ENCODE results near the gene AS3MT. TPM values are rescaled to one million over a fixed set of nuclear protein-coding genes. Genes with fewer than 3 reads are reported as not detected.

AS3MT gene
- total RNA-seq, 4 donors from 2014 or later, result 5.1 to 13.1 (median 8.9) TPM

DNA sequence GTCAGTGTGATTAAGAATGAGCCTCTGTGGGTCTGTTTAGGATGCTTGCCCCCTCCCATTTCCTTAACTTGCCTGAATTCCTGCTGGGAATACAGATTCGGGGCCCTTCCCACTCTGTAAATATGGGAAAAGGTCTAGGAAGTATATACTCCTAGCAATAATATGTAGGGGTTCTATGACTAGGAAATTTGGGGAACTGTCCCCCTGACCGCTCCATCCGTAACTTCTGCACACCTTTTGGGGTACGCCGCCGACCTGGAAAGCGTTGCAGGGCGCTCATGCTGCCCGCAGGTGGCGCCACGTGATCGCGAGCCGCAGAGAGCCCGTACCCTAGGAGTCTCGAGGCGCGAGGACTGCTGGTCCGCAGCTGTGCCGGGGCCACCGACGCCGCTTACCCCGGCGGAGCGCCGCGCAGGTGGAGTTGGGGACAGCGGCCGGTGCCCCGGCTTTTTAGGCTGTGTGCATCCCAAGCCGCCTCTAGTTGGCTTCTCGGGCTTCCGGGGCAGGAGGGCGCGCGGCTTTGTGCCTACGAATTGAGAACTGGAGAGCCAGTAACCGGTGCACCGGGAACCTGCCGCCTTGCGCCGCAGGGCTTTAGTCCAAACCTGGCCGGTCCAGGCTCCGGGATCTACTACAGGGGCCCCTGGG lies 48.2 kb downstream of the AS3MT start:
- no peaks in the 10 kb centered on the region for H3K27me3 ChIP-seq
- TF ChIP-seq CTCF (IDR thresholded peaks at IDR 0.05) (peak; percentile 96 to 100 (median 98)), POLR2AphosphoS5 (IDR thresholded peaks at IDR 0.05) (no peak)
- H3K27ac ChIP-seq, result peak overlapping the region; percentile 1 to 93 (median 92)
- H3K4me1 ChIP-seq, result peaks cover 0 to 50% (median 24%) of the 10 kb centered on the region in 3 donors
- WGBS, 2 donors (ENCODE audit: low coverage in 1 of 2), result 0% methylated on average over 1 of the region's 45 CpGs
- H3K9me3 ChIP-seq, result no peaks in the 10 kb centered on the region
- peak; percentile 69 for ATAC-seq
- no peaks in the 10 kb centered on the region for H3K36me3 ChIP-seq
- H3K4me3 ChIP-seq, result peak overlapping the region; percentile 27 to 98

GRCh38 chr10:102917962-102918816 lies 48.9 kb downstream of the AS3MT start, which contains the start of gene CNNM2:
TSS of gene CNNM2 (plus strand) at chr10:102918294. CDS start at chr10:102918481, 187 bp downstream.
- no peaks in the 10 kb centered on the region for H3K9me3 ChIP-seq
- H3K36me3 ChIP-seq, result no peaks in the 10 kb centered on the region
- no peaks in the 10 kb centered on the region for H3K27me3 ChIP-seq
- TF ChIP-seq EP300 (IDR thresholded peaks at IDR 0.05) (no peak), CTCF (IDR thresholded peaks at IDR 0.05) (peak in 1 of 4 experiments; percentile 26), POLR2AphosphoS5 (IDR thresholded peaks at IDR 0.05) (peak; percentile 49), POLR2A (IDR thresholded peaks at IDR 0.05) (peak; percentile 38 to 39)
- peaks cover 0 to 53% (median 24%) of the 10 kb centered on the region in 3 donors for H3K4me1 ChIP-seq
- peak within 1 kb of the TSS; percentile 47 to 93 (median 92) for H3K27ac ChIP-seq
- 3% methylated on average over 7 of the region's 80 CpGs; no CpG with 5 or more reads in 1 of the 2 donors for WGBS, 2 donors (ENCODE audit: low coverage in 1 of 2)
- H3K4me3 ChIP-seq, result peak within 1 kb of the TSS; percentile 84 to 98
- peak; percentile 98 for ATAC-seq

- Histone ChIP-seq H3K4me1 (peaks cover 0 to 59% (median 24%) of the 10 kb centered on the region in 3 donors), H3K9me3 (no peaks in the 10 kb centered on the region), H3K27ac (peak overlapping the region; percentile 47 to 93 (median 92)), H3K4me3 (peak overlapping the region; percentile 84 to 98), H3K36me3 (no peaks in the 10 kb centered on the region), H3K27me3 (no peaks in the 10 kb centered on the region)
- no peak for ATAC-seq
- no CpG with 5 or more reads among the region's 49 CpGs for WGBS, 2 donors (ENCODE audit: low coverage in 1 of 2)
- TF ChIP-seq CTCF (IDR thresholded peaks at IDR 0.05) (peak in 1 of 4 experiments; percentile 15), POLR2AphosphoS5 (IDR thresholded peaks at IDR 0.05) (no peak)
Measured at GRCh38 chr10:102918817-102919245, 49.6 kb downstream of the AS3MT start.

GRCh38 chr10:102919246-102919959 lies 50.1 kb downstream of the AS3MT start:
- no peaks in the 10 kb centered on the region for H3K27me3 ChIP-seq
- no peak for ATAC-seq

More at GRCh38 chr10:102919246-102919959, 50.1 kb downstream of the AS3MT start:
- Histone ChIP-seq H3K9me3 (no peaks in the 10 kb centered on the region), H3K4me1 (peaks cover 0 to 59% (median 24%) of the 10 kb centered on the region in 3 donors), H3K4me3 (peak overlapping the region; percentile 84 to 98), H3K36me3 (no peaks in the 10 kb centered on the region), H3K27ac (peak overlapping the region in 1 of 4 donors; percentile 92)
- 0 to 20% methylated on average over 1 to 14 of the region's 47 CpGs for WGBS, 2 donors (ENCODE audit: low coverage in 1 of 2)
- TF ChIP-seq POLR2A (IDR thresholded peaks at IDR 0.05), result no peak
- no peak for TF ChIP-seq EP300 (IDR thresholded peaks at IDR 0.05)
- TF ChIP-seq CTCF (IDR thresholded peaks at IDR 0.05), result no peak
- no peak for TF ChIP-seq POLR2AphosphoS5 (IDR thresholded peaks at IDR 0.05)

All from gastroesophageal sphincter (tissue), 4 donors.